Calu3 (cell line): ENCODE measurements around the gene SLC9A8. TPM values are rescaled to one million over a fixed set of nuclear protein-coding genes. Genes with fewer than 3 reads are reported as not detected.
A peak's percentile ranks its signal among the peaks of the same experiment; 100 is the strongest.

Experiments used
- BruUV-seq: library from RNA; stranded (reverse); fragments of 400-500 nt; replicated peaks from 2 replicates; lab custom pipeline; 2021; lab: Mats Ljungman, UMichigan
- CTCF ChIA-PET: fragments of 300-600 bp; sonication (Branson Sonifier 250); formaldehyde crosslinking; loops from one replicate; lab custom pipeline; 2022; ENCODE audit warnings: antibody characterized with exemption; lab: Charles Lee
- DNase-seq: peaks from one replicate; pipeline ENCODE4 v3.0.0; 2022
- H3K27ac Mint-ChIP-seq: one replicate; pipeline ENCODE4 v1.8.0; 2022; ENCODE audit warnings: mixed read lengths; ENCODE audit not compliant: unreplicated experiment
- H3K27me3 Mint-ChIP-seq: one replicate; pipeline ENCODE4 v1.8.0; 2022; ENCODE audit warnings: mixed read lengths; ENCODE audit not compliant: unreplicated experiment
- H3K36me3 Mint-ChIP-seq: one replicate; pipeline ENCODE4 v1.8.0; 2022; ENCODE audit warnings: mild to moderate bottlenecking, moderate library complexity, mixed read lengths; ENCODE audit not compliant: insufficient read depth, unreplicated experiment
- H3K4me1 Mint-ChIP-seq: one replicate; pipeline ENCODE4 v1.8.0; 2022; ENCODE audit warnings: mild to moderate bottlenecking, low read depth, mixed read lengths; ENCODE audit not compliant: unreplicated experiment
- H3K4me3 Mint-ChIP-seq: one replicate; pipeline ENCODE4 v1.8.0; 2022; ENCODE audit warnings: mild to moderate bottlenecking, low read depth, moderate library complexity, mixed read lengths; ENCODE audit not compliant: unreplicated experiment
- H3K9me3 Mint-ChIP-seq: one replicate; pipeline ENCODE4 v1.8.0; 2022; ENCODE audit warnings: low read depth, mixed read lengths; ENCODE audit not compliant: unreplicated experiment
- intact Hi-C: fragments of 100-400 bp; cut with micrococcal nuclease; formaldehyde crosslinking; loops from one replicate; pipeline ENCODE4 v1.10.0; 2022; ENCODE audit not compliant: unreplicated experiment
- total RNA-seq: library from RNA; stranded (reverse); gene quantifications from 2 replicates; pipeline ENCODE4 v1.2.3, GENCODE V29; 2022
- TF ChIP-seq, protein P1 (sequence below): fragments of 200-600 bp; IDR thresholded peaks from one replicate; pipeline ENCODE4 v1.8.0; 2022; ENCODE audit warnings: antibody characterized with exemption; ENCODE audit not compliant: unreplicated experiment

The SLC9A8 gene
- total RNA-seq, 1 experiment from 2014 or later: 30.0 TPM

GRCh38 chr20:49906615-49907154 is 94.1 kb downstream of the SLC9A8 start:
- H3K36me3 Mint-ChIP-seq: peaks cover 43% of the 10 kb centered on the region
- TF ChIP-seq, protein P1, sequence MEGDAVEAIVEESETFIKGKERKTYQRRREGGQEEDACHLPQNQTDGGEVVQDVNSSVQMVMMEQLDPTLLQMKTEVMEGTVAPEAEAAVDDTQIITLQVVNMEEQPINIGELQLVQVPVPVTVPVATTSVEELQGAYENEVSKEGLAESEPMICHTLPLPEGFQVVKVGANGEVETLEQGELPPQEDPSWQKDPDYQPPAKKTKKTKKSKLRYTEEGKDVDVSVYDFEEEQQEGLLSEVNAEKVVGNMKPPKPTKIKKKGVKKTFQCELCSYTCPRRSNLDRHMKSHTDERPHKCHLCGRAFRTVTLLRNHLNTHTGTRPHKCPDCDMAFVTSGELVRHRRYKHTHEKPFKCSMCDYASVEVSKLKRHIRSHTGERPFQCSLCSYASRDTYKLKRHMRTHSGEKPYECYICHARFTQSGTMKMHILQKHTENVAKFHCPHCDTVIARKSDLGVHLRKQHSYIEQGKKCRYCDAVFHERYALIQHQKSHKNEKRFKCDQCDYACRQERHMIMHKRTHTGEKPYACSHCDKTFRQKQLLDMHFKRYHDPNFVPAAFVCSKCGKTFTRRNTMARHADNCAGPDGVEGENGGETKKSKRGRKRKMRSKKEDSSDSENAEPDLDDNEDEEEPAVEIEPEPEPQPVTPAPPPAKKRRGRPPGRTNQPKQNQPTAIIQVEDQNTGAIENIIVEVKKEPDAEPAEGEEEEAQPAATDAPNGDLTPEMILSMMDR: no peak
- no peak overlapping the region for H3K27ac Mint-ChIP-seq
- intact Hi-C loops: no loop called here
- peaks cover 23% of the 10 kb centered on the region for H3K4me1 Mint-ChIP-seq
- H3K4me3 Mint-ChIP-seq: no peak overlapping the region
- no peak for DNase-seq
- CTCF ChIA-PET: interaction anchor here (1.0 to 2.0 kb wide), 2 partner anchors 9 to 18 kb away, joined by 3 to 8 read pairs; no protein-coding TSS in a partner anchor
- no peaks in the 10 kb centered on the region for H3K9me3 Mint-ChIP-seq
- BruUV-seq: no TSS peak
- no peaks in the 10 kb centered on the region for H3K27me3 Mint-ChIP-seq

- no peak overlapping the region for H3K4me3 Mint-ChIP-seq
- H3K27me3 Mint-ChIP-seq: no peaks in the 10 kb centered on the region
- no peak for DNase-seq
- no TSS peak for BruUV-seq
- H3K27ac Mint-ChIP-seq: no peak overlapping the region
- no peaks in the 10 kb centered on the region for H3K9me3 Mint-ChIP-seq
- peaks cover 23% of the 10 kb centered on the region for H3K4me1 Mint-ChIP-seq
- H3K36me3 Mint-ChIP-seq: peaks cover 43% of the 10 kb centered on the region
- TF ChIP-seq, protein P1: no peak
- intact Hi-C loops: no loop called here
- CTCF ChIA-PET: interaction anchor here (1.0 to 2.0 kb wide), 2 partner anchors 9 to 19 kb away, joined by 3 to 8 read pairs; no protein-coding TSS in a partner anchor
These were observed 95.0 kb downstream of the SLC9A8 start for GRCh38 chr20:49907405-49908257.

DNA sequence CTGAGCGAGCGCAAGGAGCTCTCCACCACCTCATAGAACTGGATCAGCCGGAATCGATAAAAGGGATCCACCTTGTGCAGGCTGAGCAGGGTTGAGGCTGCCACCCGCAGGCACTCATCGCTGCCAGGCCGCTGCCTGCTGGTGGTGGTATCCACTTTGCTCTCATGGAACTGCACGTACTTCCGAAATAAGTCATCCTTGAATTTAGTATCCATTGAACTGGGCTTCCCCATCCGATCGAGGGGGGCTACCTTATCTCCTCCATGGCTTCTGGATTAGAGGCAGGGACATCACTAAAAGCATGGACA is 95.6 kb downstream of the SLC9A8 start:
- H3K36me3 Mint-ChIP-seq: peaks cover 40% of the 10 kb centered on the region
- H3K4me1 Mint-ChIP-seq: peaks cover 24% of the 10 kb centered on the region
- intact Hi-C loops: no loop called here
- H3K27me3 Mint-ChIP-seq: no peaks in the 10 kb centered on the region
- H3K4me3 Mint-ChIP-seq: no peak overlapping the region
- H3K27ac Mint-ChIP-seq: no peak overlapping the region
- H3K9me3 Mint-ChIP-seq: no peaks in the 10 kb centered on the region
- BruUV-seq: no TSS peak
- CTCF ChIA-PET: no interaction called here
- TF ChIP-seq, protein P1: no peak
- no peak for DNase-seq

- intact Hi-C loops: no loop called here
- no peak overlapping the region for H3K27ac Mint-ChIP-seq
- CTCF ChIA-PET: interaction anchor here (0.5 to 1.5 kb wide), 4 partner anchors 22 to 299 kb away, joined by 3 to 5 read pairs (median 4); partner anchors contain the start of gene RNF114
- TF ChIP-seq, protein P1: peak; percentile 38
- H3K4me1 Mint-ChIP-seq: peaks cover 39% of the 10 kb centered on the region
- H3K27me3 Mint-ChIP-seq: no peaks in the 10 kb centered on the region
- DNase-seq: no peak
- H3K4me3 Mint-ChIP-seq: no peak overlapping the region
- no peaks in the 10 kb centered on the region for H3K9me3 Mint-ChIP-seq
- peaks cover 46% of the 10 kb centered on the region for H3K36me3 Mint-ChIP-seq
- no TSS peak for BruUV-seq
These were observed 97.1 kb downstream of the SLC9A8 start for GRCh38 chr20:49909499-49910339.
